ENCODE measurements around the gene SLC7A7. TPM values are rescaled to one million over a fixed set of nuclear protein-coding genes. Genes with fewer than 3 reads are reported as not detected.
"Not testable (repeated sequence)": the region's sequence is repeated elsewhere in the genome, so short reads cannot be mapped to it uniquely, and the experiment has no call there.

SLC7A7 gene
- total RNA-seq, 1 donor from 2014 or later, result 157 TPM

DNA sequence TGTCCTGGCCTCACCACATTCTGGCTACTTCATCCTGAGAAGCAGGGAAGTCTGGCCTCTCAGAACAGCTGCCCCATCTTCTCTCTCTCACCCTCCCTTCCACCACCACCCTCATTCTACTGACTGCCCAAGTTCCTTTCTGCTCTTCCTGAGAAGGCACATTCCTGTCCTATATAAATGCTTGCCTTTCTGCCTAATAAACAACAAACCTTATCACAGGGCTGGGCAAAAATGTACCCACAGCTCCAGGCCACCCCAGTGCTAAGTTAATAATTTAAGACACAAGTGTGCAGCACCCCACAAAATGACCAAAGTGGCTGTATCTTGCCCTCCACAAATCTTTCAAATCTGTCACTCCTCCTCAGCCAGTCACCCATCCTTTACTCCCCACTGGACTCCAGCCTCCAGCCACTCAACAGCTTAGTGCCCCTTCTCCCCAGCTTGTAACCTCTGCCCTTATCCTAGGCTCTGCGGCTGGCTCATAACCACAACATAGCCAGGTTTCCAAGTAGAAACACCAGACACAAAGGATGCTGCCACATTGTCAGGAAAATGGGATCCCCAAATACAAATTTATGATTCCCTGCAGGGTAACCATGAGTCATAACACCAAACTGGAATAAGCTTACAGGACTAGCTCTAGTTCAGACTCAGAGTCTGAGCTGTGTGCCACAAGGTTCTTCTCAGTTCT lies 33.8 kb downstream of the SLC7A7 start:
- Histone ChIP-seq H3K9me3 (no peaks in the 10 kb centered on the region), H3K36me3 (peaks cover 4% of the 10 kb centered on the region), H3K27me3 (ENCODE audit: low read depth) (no peaks in the 10 kb centered on the region), H3K4me1 (peaks cover 22% of the 10 kb centered on the region), H3K27ac (no peak overlapping the region), H3K4me3 (no peak overlapping the region)
- no peak for DNase-seq
- TF ChIP-seq, protein P1, sequence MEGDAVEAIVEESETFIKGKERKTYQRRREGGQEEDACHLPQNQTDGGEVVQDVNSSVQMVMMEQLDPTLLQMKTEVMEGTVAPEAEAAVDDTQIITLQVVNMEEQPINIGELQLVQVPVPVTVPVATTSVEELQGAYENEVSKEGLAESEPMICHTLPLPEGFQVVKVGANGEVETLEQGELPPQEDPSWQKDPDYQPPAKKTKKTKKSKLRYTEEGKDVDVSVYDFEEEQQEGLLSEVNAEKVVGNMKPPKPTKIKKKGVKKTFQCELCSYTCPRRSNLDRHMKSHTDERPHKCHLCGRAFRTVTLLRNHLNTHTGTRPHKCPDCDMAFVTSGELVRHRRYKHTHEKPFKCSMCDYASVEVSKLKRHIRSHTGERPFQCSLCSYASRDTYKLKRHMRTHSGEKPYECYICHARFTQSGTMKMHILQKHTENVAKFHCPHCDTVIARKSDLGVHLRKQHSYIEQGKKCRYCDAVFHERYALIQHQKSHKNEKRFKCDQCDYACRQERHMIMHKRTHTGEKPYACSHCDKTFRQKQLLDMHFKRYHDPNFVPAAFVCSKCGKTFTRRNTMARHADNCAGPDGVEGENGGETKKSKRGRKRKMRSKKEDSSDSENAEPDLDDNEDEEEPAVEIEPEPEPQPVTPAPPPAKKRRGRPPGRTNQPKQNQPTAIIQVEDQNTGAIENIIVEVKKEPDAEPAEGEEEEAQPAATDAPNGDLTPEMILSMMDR (IDR thresholded peaks at IDR 0.05), result no peak
- intact Hi-C loops (cut with DNase I), result no loop called here
- peak in 1 of 2 donors; percentile 22 for ATAC-seq

DNA sequence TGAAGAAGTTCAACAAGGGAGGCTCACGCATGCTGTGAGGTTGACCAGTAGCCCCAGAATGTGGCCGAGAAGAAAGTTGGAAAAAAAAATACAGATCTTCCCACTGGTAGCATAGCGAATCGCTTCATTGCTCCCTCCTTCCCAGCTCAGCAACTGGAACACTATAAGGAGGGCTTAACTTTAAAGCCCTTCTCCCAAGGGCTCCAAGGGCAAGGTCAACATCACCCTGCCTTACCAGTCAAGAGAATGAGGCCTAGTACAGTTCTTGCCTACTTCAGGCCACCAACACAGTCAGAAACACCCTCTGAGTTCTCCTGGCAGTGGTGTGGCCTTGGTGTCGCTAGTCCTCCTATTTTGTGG lies 34.3 kb downstream of the SLC7A7 start:
- Histone ChIP-seq H3K27me3 (ENCODE audit: low read depth) (no peaks in the 10 kb centered on the region), H3K36me3 (peaks cover 8% of the 10 kb centered on the region), H3K4me1 (peaks cover 22% of the 10 kb centered on the region), H3K27ac (no peak overlapping the region), H3K4me3 (no peak overlapping the region), H3K9me3 (no peaks in the 10 kb centered on the region)
- intact Hi-C loops (cut with DNase I), result no loop called here
- DNase-seq (no peak), ATAC-seq (no peak)
- TF ChIP-seq, protein P1 (IDR thresholded peaks at IDR 0.05), result no peak

DNA sequence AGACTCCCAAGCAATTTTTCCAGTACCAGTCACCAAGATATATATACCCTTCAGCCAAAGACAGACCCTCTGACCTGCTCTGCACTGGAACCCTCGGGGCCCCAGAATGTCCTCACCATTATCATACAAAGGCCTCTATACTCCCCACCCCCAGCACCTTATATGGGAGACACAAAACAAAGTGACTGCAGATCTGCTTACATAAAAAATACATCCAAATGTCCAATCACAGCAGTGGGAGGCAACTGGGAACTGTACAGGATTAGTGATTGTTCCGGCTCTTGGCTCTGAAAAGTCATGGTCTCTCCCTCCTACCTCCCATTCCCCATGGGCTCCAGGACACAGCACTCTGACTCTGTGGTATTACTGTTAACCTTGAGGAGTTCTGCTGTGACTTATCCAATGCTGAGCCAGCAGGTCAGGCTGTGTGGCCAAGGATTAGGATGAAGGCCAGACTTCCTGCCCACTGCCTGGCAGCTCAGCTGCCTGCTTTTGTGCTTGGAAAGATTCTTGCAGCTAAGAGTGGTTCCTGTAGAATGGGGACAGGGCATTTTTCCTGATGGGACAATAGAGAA lies 35.0 kb downstream of the SLC7A7 start:
- Histone ChIP-seq H3K4me1 (peaks cover 22% of the 10 kb centered on the region), H3K9me3 (no peaks in the 10 kb centered on the region), H3K36me3 (peaks cover 15% of the 10 kb centered on the region), H3K4me3 (no peak overlapping the region), H3K27me3 (ENCODE audit: low read depth) (no peaks in the 10 kb centered on the region), H3K27ac (no peak overlapping the region)
- DNase-seq (no peak), ATAC-seq (no peak)
- TF ChIP-seq, protein P1 (IDR thresholded peaks at IDR 0.05), result no peak
- intact Hi-C loops (cut with DNase I), result no loop called here

DNA sequence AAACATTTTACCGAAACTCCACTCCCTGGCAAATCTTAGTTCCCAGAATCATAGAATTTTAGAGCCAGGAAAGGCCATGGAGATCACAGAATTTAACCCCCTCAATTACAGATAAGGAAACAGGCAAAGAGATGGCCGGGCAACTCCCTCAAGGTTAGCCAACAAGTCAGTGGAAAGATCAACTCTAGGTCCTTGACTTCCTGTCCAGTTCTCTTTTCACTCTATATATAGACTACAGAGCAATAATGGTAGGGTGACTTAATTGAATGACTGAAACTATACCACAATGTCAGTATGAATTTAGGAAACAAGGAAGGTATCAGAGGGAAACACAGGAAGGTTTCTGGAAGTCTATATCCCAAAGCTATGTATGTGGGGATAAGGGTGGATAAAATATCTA lies 37.2 kb downstream of the SLC7A7 start:
- Histone ChIP-seq H3K27ac (peak overlapping the region; percentile 9), H3K27me3 (ENCODE audit: low read depth) (no peaks in the 10 kb centered on the region), H3K9me3 (no peaks in the 10 kb centered on the region), H3K4me3 (no peak overlapping the region), H3K4me1 (peaks cover 10% of the 10 kb centered on the region), H3K36me3 (peaks cover 36% of the 10 kb centered on the region)
- DNase-seq (no peak), ATAC-seq (no peak)
- TF ChIP-seq, protein P1 (IDR thresholded peaks at IDR 0.05), result no peak
- intact Hi-C loops (cut with DNase I), result no loop called here

DNA sequence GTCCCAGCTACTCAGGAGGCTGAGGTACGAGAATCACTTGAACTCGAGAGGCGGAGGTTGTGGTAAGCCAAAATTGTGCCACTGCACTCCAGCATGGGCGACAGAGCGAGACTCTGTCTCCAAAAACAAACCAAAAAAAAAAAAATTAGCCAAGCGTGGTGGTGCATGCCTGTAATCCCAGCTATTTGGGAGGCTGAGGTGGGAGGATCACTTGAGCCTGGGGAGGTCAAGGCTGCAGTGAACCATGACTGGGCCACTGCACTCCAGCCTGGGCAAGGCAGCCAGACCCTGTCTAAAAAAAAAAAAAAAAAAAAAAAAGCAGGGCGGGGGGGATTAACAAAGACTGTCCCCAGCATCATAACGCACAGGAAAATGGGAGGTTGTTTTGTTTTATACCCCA lies 38.4 kb downstream of the SLC7A7 start:
- peaks cover 46% of the 10 kb centered on the region for H3K36me3 ChIP-seq
- H3K27me3 ChIP-seq (ENCODE audit: low read depth); DNase-seq; H3K9me3 ChIP-seq; intact Hi-C loops (cut with DNase I); ATAC-seq; H3K4me1 ChIP-seq; H3K4me3 ChIP-seq; H3K27ac ChIP-seq: not testable (repeated sequence)

DNA sequence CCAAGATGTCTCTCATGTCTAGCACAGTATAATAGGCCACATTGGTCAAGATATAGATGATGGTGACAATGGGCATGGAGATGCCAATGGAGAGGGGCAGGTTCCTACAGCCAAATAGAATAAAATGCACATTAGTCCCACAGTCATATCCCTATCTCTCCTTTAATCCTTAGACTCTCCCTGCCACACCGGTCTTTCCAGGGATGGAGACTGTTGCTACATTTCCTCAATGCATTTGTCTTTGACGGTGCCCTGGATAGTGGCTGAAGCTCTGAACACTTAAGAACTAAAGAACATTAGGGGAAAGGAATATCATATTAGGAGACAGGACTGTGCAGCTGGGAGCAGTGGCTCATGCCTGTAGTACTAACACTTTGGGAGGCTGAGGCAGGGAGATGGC lies 39.0 kb downstream of the SLC7A7 start:
- intact Hi-C loops (cut with DNase I), result no loop called here
- H3K36me3 ChIP-seq, result peaks cover 53% of the 10 kb centered on the region
- TF ChIP-seq, protein P1 (IDR thresholded peaks at IDR 0.05), result no peak

More for the DNA sequence above, 39.0 kb downstream of the SLC7A7 start:
- Histone ChIP-seq H3K9me3 (no peaks in the 10 kb centered on the region), H3K4me3 (no peak overlapping the region), H3K27me3 (ENCODE audit: low read depth) (no peaks in the 10 kb centered on the region), H3K27ac (no peak overlapping the region), H3K4me1 (peaks cover 4% of the 10 kb centered on the region)
- DNase-seq (no peak), ATAC-seq (no peak)

Data from lower lobe of right lung (tissue), 2 donors.